8988T (cell line): ENCODE data around the gene MOB4.

Experiments used
- DNase-seq: peaks from one replicate; pipeline ENCODE4 v3.0.0; 2011

The MOB4 gene

GRCh38 chr2:197597166-197597565, 81.3 kb downstream of the MOB4 start:
- DNase-seq: no peak

GRCh38 chr2:197598450-197598849, 82.6 kb downstream of the MOB4 start:
- no peak for DNase-seq

- DNase-seq: peak; percentile 30
Observed at GRCh38 chr2:197599285-197599965, 83.6 kb downstream of the MOB4 start.

- DNase-seq: no peak
Observed at GRCh38 chr2:197600306-197600705, 84.4 kb downstream of the MOB4 start.

- no peak for DNase-seq
Observed at GRCh38 chr2:197601726-197602125, 85.9 kb downstream of the MOB4 start.
